Measurements from ENCODE around the gene SEC22C.

DNA sequence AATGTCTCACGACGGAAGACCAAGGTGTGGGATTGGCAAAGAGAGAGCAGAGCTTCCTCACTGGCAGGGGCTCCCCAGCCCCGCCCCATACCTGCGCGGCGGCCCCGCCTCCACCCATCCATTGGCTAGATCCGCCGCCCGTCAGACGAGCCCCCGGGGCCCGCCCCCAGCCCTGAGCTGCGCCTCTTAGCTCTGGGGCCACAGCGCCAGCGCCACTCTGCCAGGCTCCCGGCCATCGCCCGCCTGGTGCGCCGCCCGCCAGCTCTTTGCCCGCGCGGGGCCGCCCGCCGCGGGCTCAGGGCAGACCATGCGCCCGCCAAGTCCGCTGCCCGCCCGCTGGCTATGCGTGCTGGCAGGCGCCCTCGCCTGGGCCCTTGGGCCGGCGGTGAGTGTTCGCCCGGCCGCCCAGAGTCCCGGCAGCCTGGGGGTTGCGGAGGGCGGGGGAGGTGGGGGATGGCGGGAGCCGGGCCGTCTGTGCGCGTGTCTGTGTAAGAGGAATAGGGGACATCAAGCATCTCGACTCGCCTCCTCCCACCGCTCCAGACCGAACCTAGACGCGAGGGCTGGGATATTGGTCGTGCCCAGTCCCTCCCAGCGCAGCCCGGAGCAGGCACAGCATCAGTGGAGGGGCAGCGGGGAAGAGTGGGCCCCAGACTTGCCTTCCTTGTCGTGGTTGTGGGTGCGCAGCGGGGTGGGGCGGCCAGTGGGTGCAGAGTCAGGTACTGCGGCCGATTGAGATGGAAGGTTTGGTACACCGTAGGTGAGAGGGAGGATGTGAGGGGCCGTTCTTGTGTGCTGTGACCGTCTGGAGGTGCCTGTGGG is 79.1 kb downstream of the SEC22C start, which contains the start of gene VIPR1:
- TF ChIP-seq POLR2AphosphoS5 (IDR thresholded peaks at IDR 0.05) (no peak), POLR2A (IDR thresholded peaks at IDR 0.05) (no peak)

Measured in suprapubic skin (tissue), 4 donors.